WTC11 (cell line): ENCODE measurements around the gene PLIN4.

Experiments used
- ATF2 ChIP-seq: sonication (generic); formaldehyde crosslinking; IDR thresholded peaks from 2 replicates; pipeline ENCODE4 v1.8.1; 2022; ENCODE audit warnings: low read depth, missing genetic modification reagents, borderline replicate concordance
- ATF3 ChIP-seq: sonication (generic); formaldehyde crosslinking; conservative IDR thresholded peaks from 2 replicates; pipeline ENCODE4 v1.8.1; 2022; ENCODE audit warnings: mild to moderate bottlenecking, missing genetic modification reagents
- CTCF ChIP-seq: fragments of 200-600 bp; IDR thresholded peaks from 2 replicates; pipeline ENCODE4 v1.8.0; 2022; ENCODE audit warnings: antibody characterized with exemption
- FOXJ3 ChIP-seq: sonication (generic); formaldehyde crosslinking; IDR thresholded peaks from 2 replicates; pipeline ENCODE4 v1.9.0; 2021; ENCODE audit warnings: missing genetic modification reagents, mild to moderate bottlenecking, borderline replicate concordance
- FOXK1 ChIP-seq: sonication (generic); formaldehyde crosslinking; IDR thresholded peaks from 2 replicates; pipeline ENCODE4 v1.8.0; 2022; ENCODE audit warnings: mild to moderate bottlenecking, moderate library complexity, missing genetic modification reagents
- IRF2 ChIP-seq: sonication (generic); formaldehyde crosslinking; IDR thresholded peaks from 2 replicates; pipeline ENCODE4 v1.8.0; 2022; ENCODE audit warnings: low read depth, missing genetic modification reagents, borderline replicate concordance
- MXD4 ChIP-seq: fragments of 250-450 bp; sonication (Bioruptor Pico); IDR thresholded peaks from 2 replicates; pipeline ENCODE4 v1.8.0; 2021; ENCODE audit warnings: mild to moderate bottlenecking, moderate library complexity, borderline replicate concordance
- NFATC4 ChIP-seq: fragments of 250-450 bp; sonication (Bioruptor Pico); IDR thresholded peaks from 2 replicates; pipeline ENCODE4 v1.9.0; 2021; ENCODE audit warnings: mild to moderate bottlenecking
- NR2C2 ChIP-seq: sonication (generic); formaldehyde crosslinking; IDR thresholded peaks from 2 replicates; pipeline ENCODE4 v1.8.0; 2022; ENCODE audit warnings: mild to moderate bottlenecking, missing genetic modification reagents
- SP1 ChIP-seq: sonication (generic); formaldehyde crosslinking; conservative IDR thresholded peaks from 2 replicates; pipeline ENCODE4 v1.8.1; 2022; ENCODE audit warnings: missing genetic modification reagents
- TEAD4 ChIP-seq: sonication (generic); formaldehyde crosslinking; IDR thresholded peaks from 2 replicates; pipeline ENCODE4 v1.8.0; 2022; ENCODE audit warnings: mild to moderate bottlenecking, missing genetic modification reagents
- TP53 ChIP-seq: sonication (generic); formaldehyde crosslinking; IDR thresholded peaks from 2 replicates; pipeline ENCODE4 v1.8.1; 2023; ENCODE audit warnings: mild to moderate bottlenecking, missing genetic modification reagents
- USF2 ChIP-seq: sonication (generic); formaldehyde crosslinking; IDR thresholded peaks from 2 replicates; pipeline ENCODE4 v1.8.1; 2023; ENCODE audit warnings: mild to moderate bottlenecking, missing genetic modification reagents, moderate library complexity
- ZBTB43 ChIP-seq: sonication (generic); formaldehyde crosslinking; IDR thresholded peaks from 2 replicates; pipeline ENCODE4 v1.8.1; 2023; ENCODE audit warnings: mild to moderate bottlenecking, missing genetic modification reagents

- no peak for TF ChIP-seq FOXJ3 (CRISPR knock-in tag)
- no peak for TF ChIP-seq CTCF
- no peak for TF ChIP-seq SP1 (CRISPR knock-in tag)
- TF ChIP-seq NR2C2 (CRISPR knock-in tag): no peak
- no peak for TF ChIP-seq ATF2
- no peak for TF ChIP-seq TEAD4 (CRISPR knock-in tag)
- no peak for TF ChIP-seq USF2
- TF ChIP-seq TP53 (CRISPR knock-in tag): no peak
- no peak for TF ChIP-seq MXD4
- TF ChIP-seq FOXK1: no peak
- no peak for TF ChIP-seq ZBTB43 (CRISPR knock-in tag)
- TF ChIP-seq IRF2 (CRISPR knock-in tag): no peak
- no peak for TF ChIP-seq ATF3 (CRISPR knock-in tag)
- TF ChIP-seq NFATC4 (CRISPR knock-in tag): no peak
Measured at GRCh38 chr19:4507804-4508203, 10.5 kb downstream of the PLIN4 start.
